ENCODE results near the gene DNAJC6. TPM values are rescaled to one million over a fixed set of nuclear protein-coding genes. Genes with fewer than 3 reads are reported as not detected.

DNAJC6 gene
- total and polyA plus RNA-seq, 2 of the 13 experiments (the other 11 are each of a cell fraction or from before 2014, with no cell fraction given) = 1.0 to 1.6 TPM

DNA sequence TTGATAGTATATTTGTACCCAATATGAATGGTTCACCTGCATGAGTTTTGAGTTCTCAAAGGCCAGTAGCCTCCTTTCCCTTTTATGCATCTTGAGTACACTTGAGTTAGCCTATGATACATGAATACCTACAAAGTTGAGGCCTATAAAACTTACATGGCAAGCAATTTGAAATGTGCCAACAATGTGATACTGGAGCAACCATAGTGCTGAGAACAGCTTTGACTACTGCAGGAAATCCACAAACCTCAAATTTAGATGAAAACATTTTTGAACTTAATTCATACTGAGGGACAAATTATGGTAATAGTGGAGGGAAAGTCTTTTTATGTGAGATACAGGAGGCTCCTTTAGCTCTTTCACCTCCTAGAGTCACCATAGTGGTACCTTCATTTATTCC, 148.5 kb downstream of the DNAJC6 start:
- CTCF ChIA-PET (ENCODE audit: low intra/inter-chr PET ratio, low total read pairs) = no interaction called here
- no peak overlapping the region for H3K4me3 ChIP-seq (replicated peaks in 1 of 3; ENCODE audit: insufficient read depth in 1 of 3, low read depth in 2 of 3, low read length in 3 of 3)
- TF ChIP-seq, protein P1, sequence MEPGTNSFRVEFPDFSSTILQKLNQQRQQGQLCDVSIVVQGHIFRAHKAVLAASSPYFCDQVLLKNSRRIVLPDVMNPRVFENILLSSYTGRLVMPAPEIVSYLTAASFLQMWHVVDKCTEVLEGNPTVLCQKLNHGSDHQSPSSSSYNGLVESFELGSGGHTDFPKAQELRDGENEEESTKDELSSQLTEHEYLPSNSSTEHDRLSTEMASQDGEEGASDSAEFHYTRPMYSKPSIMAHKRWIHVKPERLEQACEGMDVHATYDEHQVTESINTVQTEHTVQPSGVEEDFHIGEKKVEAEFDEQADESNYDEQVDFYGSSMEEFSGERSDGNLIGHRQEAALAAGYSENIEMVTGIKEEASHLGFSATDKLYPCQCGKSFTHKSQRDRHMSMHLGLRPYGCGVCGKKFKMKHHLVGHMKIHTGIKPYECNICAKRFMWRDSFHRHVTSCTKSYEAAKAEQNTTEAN (CRISPR knock-in tag; conservative IDR thresholded peaks at IDR 0.05) = no peak
- no peak for TF ChIP-seq MEIS1 (CRISPR knock-in tag; IDR thresholded peaks at IDR 0.05; ENCODE audit: borderline replicate concordance)
- no peak for TF ChIP-seq ZNF138 (CRISPR knock-in tag; IDR thresholded peaks at IDR 0.05; ENCODE audit: low read depth)
- TF ChIP-seq MTA3 (CRISPR knock-in tag; IDR thresholded peaks at IDR 0.05) = no peak
- no peak for TF ChIP-seq RNF2 (conservative IDR thresholded peaks at IDR 0.05; ENCODE audit: low read depth)
- TF ChIP-seq MBNL3 (CRISPR knock-in tag; conservative IDR thresholded peaks at IDR 0.05) = no peak
- TF ChIP-seq JDP2 (CRISPR knock-in tag; IDR thresholded peaks at IDR 0.05; ENCODE audit: borderline replicate concordance) = no peak
- no peak for TF ChIP-seq PHF20 (CRISPR knock-in tag; IDR thresholded peaks at IDR 0.05)
- TF ChIP-seq, protein P2, sequence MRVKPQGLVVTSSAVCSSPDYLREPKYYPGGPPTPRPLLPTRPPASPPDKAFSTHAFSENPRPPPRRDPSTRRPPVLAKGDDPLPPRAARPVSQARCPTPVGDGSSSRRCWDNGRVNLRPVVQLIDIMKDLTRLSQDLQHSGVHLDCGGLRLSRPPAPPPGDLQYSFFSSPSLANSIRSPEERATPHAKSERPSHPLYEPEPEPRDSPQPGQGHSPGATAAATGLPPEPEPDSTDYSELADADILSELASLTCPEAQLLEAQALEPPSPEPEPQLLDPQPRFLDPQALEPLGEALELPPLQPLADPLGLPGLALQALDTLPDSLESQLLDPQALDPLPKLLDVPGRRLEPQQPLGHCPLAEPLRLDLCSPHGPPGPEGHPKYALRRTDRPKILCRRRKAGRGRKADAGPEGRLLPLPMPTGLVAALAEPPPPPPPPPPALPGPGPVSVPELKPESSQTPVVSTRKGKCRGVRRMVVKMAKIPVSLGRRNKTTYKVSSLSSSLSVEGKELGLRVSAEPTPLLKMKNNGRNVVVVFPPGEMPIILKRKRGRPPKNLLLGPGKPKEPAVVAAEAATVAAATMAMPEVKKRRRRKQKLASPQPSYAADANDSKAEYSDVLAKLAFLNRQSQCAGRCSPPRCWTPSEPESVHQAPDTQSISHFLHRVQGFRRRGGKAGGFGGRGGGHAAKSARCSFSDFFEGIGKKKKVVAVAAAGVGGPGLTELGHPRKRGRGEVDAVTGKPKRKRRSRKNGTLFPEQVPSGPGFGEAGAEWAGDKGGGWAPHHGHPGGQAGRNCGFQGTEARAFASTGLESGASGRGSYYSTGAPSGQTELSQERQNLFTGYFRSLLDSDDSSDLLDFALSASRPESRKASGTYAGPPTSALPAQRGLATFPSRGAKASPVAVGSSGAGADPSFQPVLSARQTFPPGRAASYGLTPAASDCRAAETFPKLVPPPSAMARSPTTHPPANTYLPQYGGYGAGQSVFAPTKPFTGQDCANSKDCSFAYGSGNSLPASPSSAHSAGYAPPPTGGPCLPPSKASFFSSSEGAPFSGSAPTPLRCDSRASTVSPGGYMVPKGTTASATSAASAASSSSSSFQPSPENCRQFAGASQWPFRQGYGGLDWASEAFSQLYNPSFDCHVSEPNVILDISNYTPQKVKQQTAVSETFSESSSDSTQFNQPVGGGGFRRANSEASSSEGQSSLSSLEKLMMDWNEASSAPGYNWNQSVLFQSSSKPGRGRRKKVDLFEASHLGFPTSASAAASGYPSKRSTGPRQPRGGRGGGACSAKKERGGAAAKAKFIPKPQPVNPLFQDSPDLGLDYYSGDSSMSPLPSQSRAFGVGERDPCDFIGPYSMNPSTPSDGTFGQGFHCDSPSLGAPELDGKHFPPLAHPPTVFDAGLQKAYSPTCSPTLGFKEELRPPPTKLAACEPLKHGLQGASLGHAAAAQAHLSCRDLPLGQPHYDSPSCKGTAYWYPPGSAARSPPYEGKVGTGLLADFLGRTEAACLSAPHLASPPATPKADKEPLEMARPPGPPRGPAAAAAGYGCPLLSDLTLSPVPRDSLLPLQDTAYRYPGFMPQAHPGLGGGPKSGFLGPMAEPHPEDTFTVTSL (CRISPR knock-in tag; IDR thresholded peaks at IDR 0.05; ENCODE audit: borderline replicate concordance) = no peak
- TF ChIP-seq ZNF501 (CRISPR knock-in tag; IDR thresholded peaks at IDR 0.05) = no peak
- no peak for TF ChIP-seq ZNF781 (CRISPR knock-in tag; IDR thresholded peaks at IDR 0.05; ENCODE audit: borderline replicate concordance, not compliant biosample characterization)
- no peak for TF ChIP-seq JARID2 (CRISPR knock-in tag; IDR thresholded peaks at IDR 0.05; ENCODE audit: insufficient replicate concordance)
- TF ChIP-seq, protein P3, sequence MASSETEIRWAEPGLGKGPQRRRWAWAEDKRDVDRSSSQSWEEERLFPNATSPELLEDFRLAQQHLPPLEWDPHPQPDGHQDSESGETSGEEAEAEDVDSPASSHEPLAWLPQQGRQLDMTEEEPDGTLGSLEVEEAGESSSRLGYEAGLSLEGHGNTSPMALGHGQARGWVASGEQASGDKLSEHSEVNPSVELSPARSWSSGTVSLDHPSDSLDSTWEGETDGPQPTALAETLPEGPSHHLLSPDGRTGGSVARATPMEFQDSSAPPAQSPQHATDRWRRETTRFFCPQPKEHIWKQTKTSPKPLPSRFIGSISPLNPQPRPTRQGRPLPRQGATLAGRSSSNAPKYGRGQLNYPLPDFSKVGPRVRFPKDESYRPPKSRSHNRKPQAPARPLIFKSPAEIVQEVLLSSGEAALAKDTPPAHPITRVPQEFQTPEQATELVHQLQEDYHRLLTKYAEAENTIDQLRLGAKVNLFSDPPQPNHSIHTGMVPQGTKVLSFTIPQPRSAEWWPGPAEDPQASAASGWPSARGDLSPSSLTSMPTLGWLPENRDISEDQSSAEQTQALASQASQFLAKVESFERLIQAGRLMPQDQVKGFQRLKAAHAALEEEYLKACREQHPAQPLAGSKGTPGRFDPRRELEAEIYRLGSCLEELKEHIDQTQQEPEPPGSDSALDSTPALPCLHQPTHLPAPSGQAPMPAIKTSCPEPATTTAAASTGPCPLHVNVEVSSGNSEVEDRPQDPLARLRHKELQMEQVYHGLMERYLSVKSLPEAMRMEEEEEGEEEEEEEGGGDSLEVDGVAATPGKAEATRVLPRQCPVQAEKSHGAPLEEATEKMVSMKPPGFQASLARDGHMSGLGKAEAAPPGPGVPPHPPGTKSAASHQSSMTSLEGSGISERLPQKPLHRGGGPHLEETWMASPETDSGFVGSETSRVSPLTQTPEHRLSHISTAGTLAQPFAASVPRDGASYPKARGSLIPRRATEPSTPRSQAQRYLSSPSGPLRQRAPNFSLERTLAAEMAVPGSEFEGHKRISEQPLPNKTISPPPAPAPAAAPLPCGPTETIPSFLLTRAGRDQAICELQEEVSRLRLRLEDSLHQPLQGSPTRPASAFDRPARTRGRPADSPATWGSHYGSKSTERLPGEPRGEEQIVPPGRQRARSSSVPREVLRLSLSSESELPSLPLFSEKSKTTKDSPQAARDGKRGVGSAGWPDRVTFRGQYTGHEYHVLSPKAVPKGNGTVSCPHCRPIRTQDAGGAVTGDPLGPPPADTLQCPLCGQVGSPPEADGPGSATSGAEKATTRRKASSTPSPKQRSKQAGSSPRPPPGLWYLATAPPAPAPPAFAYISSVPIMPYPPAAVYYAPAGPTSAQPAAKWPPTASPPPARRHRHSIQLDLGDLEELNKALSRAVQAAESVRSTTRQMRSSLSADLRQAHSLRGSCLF (CRISPR knock-in tag; IDR thresholded peaks at IDR 0.05; ENCODE audit: borderline replicate concordance) = no peak
- no peak for TF ChIP-seq NR3C1 (CRISPR knock-in tag; IDR thresholded peaks at IDR 0.05)

More for the DNA sequence above, 148.5 kb downstream of the DNAJC6 start:
- Histone ChIP-seq H3K27me3 (ENCODE audit: control insufficient read depth in 1 of 2, insufficient read depth in 2 of 2, low read length in 2 of 2) (no peaks in the 10 kb centered on the region), H3K79me2 (ENCODE audit: insufficient read depth, low read length) (no peaks in the 10 kb centered on the region), H4K20me1 (ENCODE audit: insufficient read depth, low read length) (no peaks in the 10 kb centered on the region), H3K9ac (ENCODE audit: insufficient read depth, low read depth, low read length) (no peak overlapping the region), H3K36me3 (replicated peaks in 1 of 2; ENCODE audit: control insufficient read depth in 1 of 2, insufficient read depth in 2 of 2, low read length in 2 of 2) (no peaks in the 10 kb centered on the region), H3K27ac (ENCODE audit: extremely low read length, insufficient read depth, low read length) (no peak overlapping the region), H2AFZ (ENCODE audit: low read length) (no peak overlapping the region), H3K4me1 (ENCODE audit: insufficient read depth, low read length) (peaks cover 12% of the 10 kb centered on the region), H3K4me2 (ENCODE audit: low read depth, low read length) (no peak overlapping the region), H3K9me3 (ENCODE audit: low read length) (no peaks in the 10 kb centered on the region)
- DNase-seq (ENCODE audit: low spot score) (no peak), FAIRE-seq (no peak), ATAC-seq (no peak)
- no TSS peak for BruUV-seq (replicated peaks)
- intact Hi-C loops (cut with micrococcal nuclease; ENCODE audit: unreplicated experiment) = no loop called here
- POLR2A ChIA-PET = interaction anchor here (2.0 to 2.7 kb wide), 2 partner anchors 11 to 19 kb away, joined by 5 to 20 read pairs; no protein-coding TSS in a partner anchor
- in situ Hi-C loops (cut with HindIII; ENCODE audit: extremely low pct_ligation_motif_present, low pct_unique_long_range_greater_than_20kb) = no loop called here
